ENCODE results near the gene RASAL2. TPM values are rescaled to one million over a fixed set of nuclear protein-coding genes. Genes with fewer than 3 reads are reported as not detected.

The RASAL2 gene
- polyA plus RNA-seq, 1 experiment, result 21.4 TPM

GRCh38 chr1:178107823-178108222, 13.9 kb downstream of the RASAL2 start:
- ChIA-PET POLR2A (no interaction called here), CTCF (no interaction called here)
- no peak for DNase-seq (ENCODE audit: low read depth, low spot score)
- no peaks in the 10 kb centered on the region for H3K9me3 ChIP-seq (ENCODE audit: control insufficient read depth, insufficient read depth, low read length)
- TF ChIP-seq CTCF (IDR thresholded peaks at IDR 0.05; ENCODE audit: low read depth, low read length), result no peak
- H3K4me3 ChIP-seq (ENCODE audit: low read depth, low read length), result no peak overlapping the region
- no peaks in the 10 kb centered on the region for H3K27me3 ChIP-seq (ENCODE audit: control insufficient read depth, insufficient read depth, low read length)
- H3K27ac ChIP-seq (ENCODE audit: low read depth, low read length), result no peak overlapping the region

GRCh38 chr1:178109348-178110143, 15.6 kb downstream of the RASAL2 start:
- H3K27ac ChIP-seq (ENCODE audit: low read depth, low read length), result peak overlapping the region; percentile 34
- TF ChIP-seq CTCF (IDR thresholded peaks at IDR 0.05; ENCODE audit: low read depth, low read length), result no peak
- DNase-seq (ENCODE audit: low read depth, low spot score), result no peak
- no peaks in the 10 kb centered on the region for H3K9me3 ChIP-seq (ENCODE audit: control insufficient read depth, insufficient read depth, low read length)
- H3K27me3 ChIP-seq (ENCODE audit: control insufficient read depth, insufficient read depth, low read length), result no peaks in the 10 kb centered on the region
- POLR2A ChIA-PET, result no interaction called here
- CTCF ChIA-PET, result interaction anchor here (0.7 to 1.4 kb wide), 2 partner anchors 78 to 191 kb away, joined by 3 to 5 read pairs; no protein-coding TSS in a partner anchor
- no peak overlapping the region for H3K4me3 ChIP-seq (ENCODE audit: low read depth, low read length)

GRCh38 chr1:178115260-178115659, 21.4 kb downstream of the RASAL2 start:
- Histone ChIP-seq H3K4me3 (ENCODE audit: low read depth, low read length) (no peak overlapping the region), H3K27me3 (ENCODE audit: control insufficient read depth, insufficient read depth, low read length) (no peaks in the 10 kb centered on the region), H3K9me3 (ENCODE audit: control insufficient read depth, insufficient read depth, low read length) (no peaks in the 10 kb centered on the region), H3K27ac (ENCODE audit: low read depth, low read length) (no peak overlapping the region)
- POLR2A ChIA-PET, result no interaction called here
- CTCF ChIA-PET, result no interaction called here
- DNase-seq (ENCODE audit: low read depth, low spot score), result no peak
- no peak for TF ChIP-seq CTCF (IDR thresholded peaks at IDR 0.05; ENCODE audit: low read depth, low read length)

GRCh38 chr1:178118524-178118923, 24.6 kb downstream of the RASAL2 start:
- Histone ChIP-seq H3K4me3 (ENCODE audit: low read depth, low read length) (no peak overlapping the region), H3K9me3 (ENCODE audit: control insufficient read depth, insufficient read depth, low read length) (no peaks in the 10 kb centered on the region), H3K27me3 (ENCODE audit: control insufficient read depth, insufficient read depth, low read length) (no peaks in the 10 kb centered on the region), H3K27ac (ENCODE audit: low read depth, low read length) (no peak overlapping the region)
- POLR2A ChIA-PET, result no interaction called here
- no peak for DNase-seq (ENCODE audit: low read depth, low spot score)
- CTCF ChIA-PET, result interaction anchor here (0.6 kb wide), 1 partner anchor 16 kb away, joined by 9 read pairs; no protein-coding TSS in a partner anchor
- no peak for TF ChIP-seq CTCF (IDR thresholded peaks at IDR 0.05; ENCODE audit: low read depth, low read length)

- no peak overlapping the region for H3K4me3 ChIP-seq (ENCODE audit: low read depth, low read length)
- TF ChIP-seq CTCF (IDR thresholded peaks at IDR 0.05; ENCODE audit: low read depth, low read length), result no peak
- H3K9me3 ChIP-seq (ENCODE audit: control insufficient read depth, insufficient read depth, low read length), result no peaks in the 10 kb centered on the region
- ChIA-PET CTCF (interaction anchor here (0.8 kb wide), 1 partner anchor 180 kb away, joined by 3 read pairs; no protein-coding TSS in a partner anchor), POLR2A (no interaction called here)
- H3K27me3 ChIP-seq (ENCODE audit: control insufficient read depth, insufficient read depth, low read length), result no peaks in the 10 kb centered on the region
- H3K27ac ChIP-seq (ENCODE audit: low read depth, low read length), result no peak overlapping the region
- DNase-seq (ENCODE audit: low read depth, low spot score), result no peak
Observed at GRCh38 chr1:178119628-178120027, 25.7 kb downstream of the RASAL2 start.

All from AG04450 (cell line).